GM18505 (cell line): ENCODE results near the gene RPLP2.

Source experiments
- ATAC-seq: cut with Tn5 transposase; IDR thresholded peaks from one replicate; pipeline ENCODE4 v1.9.1; 2021; ENCODE audit not compliant: unreplicated experiment
- POLR2A ChIP-seq: IDR thresholded peaks from 4 replicates; pipeline ENCODE4 v1.6.1; 2011; ENCODE audit warnings: borderline replicate concordance; ENCODE audit not compliant: insufficient read depth, insufficient read length; ENCODE audit errors: extremely low read depth

The RPLP2 gene

GRCh38 chr11:854601-855329 is 45.0 kb downstream of the RPLP2 start:
- ATAC-seq, result no peak
- TF ChIP-seq POLR2A, result no peak

GRCh38 chr11:855330-855674 is 45.5 kb downstream of the RPLP2 start:
- ATAC-seq, result no peak
- no peak for TF ChIP-seq POLR2A

- no peak for ATAC-seq
- TF ChIP-seq POLR2A, result no peak
These were observed 46.0 kb downstream of the RPLP2 start for GRCh38 chr11:855796-856195.

DNA sequence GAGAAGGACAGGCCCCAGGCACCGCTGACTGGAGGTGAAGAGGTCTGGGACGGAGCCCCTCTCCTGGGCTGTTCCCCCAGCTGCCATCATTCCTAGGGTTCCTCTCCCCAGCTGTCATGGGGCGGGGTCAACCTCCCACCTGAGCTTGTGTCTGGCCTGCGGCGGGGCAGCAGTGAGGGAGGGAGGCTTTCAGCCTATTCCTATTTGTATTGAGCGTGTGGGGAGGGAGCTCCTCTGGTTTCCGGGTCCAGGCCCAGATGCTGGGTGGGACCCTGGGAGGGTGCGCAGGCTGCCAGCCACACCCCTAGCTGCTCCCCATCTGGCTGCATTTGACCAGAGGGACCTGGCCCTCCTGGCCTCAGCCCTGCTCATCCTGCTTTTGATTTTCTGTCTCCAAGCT is 46.6 kb downstream of the RPLP2 start:
- ATAC-seq, result no peak

GRCh38 chr11:858053-858761 is 48.4 kb downstream of the RPLP2 start:
- no peak for ATAC-seq
- no peak for TF ChIP-seq POLR2A

More for the DNA sequence above, 46.6 kb downstream of the RPLP2 start:
- TF ChIP-seq POLR2A, result no peak

DNA sequence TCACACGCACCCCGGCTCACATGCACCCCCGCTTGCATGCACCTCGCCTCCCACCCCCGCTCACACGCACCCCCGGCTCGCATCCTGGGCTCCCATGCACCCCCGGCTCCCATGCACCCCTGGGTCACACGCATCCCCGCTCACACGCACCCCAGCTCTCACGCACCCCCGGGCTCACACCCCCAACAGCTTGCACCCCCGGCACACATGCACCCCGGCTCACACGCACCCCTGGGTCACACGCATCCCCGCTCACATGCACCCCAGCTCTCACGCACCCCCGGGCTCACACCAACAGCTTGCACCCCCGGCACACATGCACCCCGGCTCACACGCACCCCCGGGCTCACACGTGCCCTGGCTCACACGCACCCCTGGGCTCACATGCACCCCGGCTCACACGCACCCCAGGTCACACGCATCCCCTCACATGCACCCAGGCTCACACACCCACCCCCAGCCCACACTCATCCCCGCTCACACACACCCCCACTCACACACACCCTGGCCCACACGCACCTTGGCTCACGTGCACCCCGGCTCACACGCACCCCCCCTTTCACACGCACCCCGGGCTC is 49.1 kb downstream of the RPLP2 start:
- TF ChIP-seq POLR2A, result no peak
- no peak for ATAC-seq

DNA sequence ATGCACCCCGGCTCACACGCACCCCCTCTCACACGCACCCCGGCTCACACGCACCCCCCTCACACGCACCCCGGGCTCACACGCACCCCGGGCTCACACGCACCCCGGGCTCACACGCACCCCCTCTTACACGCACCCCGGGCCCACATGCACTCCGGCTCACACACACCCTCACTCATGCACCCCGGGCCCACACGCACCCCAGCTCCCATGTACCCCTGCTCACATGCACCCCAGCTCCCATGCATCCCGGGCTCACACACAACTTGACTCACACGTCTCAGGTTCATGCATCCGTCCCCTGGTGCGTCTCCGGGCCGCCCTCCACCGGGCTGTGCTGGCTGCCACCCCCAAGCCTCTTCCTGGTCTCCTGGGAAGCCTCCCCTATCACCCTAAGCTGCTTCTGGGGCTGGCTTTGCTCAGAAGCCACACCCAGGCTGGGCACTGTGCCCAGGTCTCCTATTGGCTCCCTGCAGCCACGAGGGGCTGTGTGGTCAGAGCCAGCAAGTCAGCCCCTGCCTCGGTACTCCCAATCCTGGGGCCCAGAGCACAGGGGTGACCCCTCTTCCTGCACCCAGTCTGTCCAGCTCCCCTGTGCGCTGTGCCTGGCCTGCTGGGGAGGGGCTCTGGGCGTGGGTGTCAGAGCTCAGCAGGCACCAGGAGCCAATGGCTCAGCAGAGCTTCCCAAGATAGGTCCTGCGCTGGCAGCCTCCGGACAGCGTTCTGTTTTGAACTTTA is 49.8 kb downstream of the RPLP2 start:
- no peak for TF ChIP-seq POLR2A
- ATAC-seq, result no peak

- no peak for ATAC-seq
- no peak for TF ChIP-seq POLR2A
These were observed 50.7 kb downstream of the RPLP2 start for GRCh38 chr11:860234-861104.

GRCh38 chr11:861105-861479 is 51.3 kb downstream of the RPLP2 start:
- ATAC-seq, result no peak
- no peak for TF ChIP-seq POLR2A

GRCh38 chr11:862081-862661 is 52.4 kb downstream of the RPLP2 start:
- no peak for TF ChIP-seq POLR2A
- ATAC-seq, result no peak
